Activated T-helper 17 cell treated with anti-CD3 and anti-CD28 coated beads, Interleukin-2, amount 50 U/mL, for 72 hours (primary cell): ENCODE measurements around the gene VAC14. TPM values are rescaled to one million over a fixed set of nuclear protein-coding genes. Genes with fewer than 3 reads are reported as not detected.

Experiments
- ATAC-seq: fragments of 150-1000 bp; cut with Tn5 transposase; replicated peaks from 2 replicates; pipeline ENCODE4 v1.10.0; 2021; ENCODE audit warnings: mild to moderate bottlenecking, moderate library complexity
- H3K27ac Mint-ChIP-seq: one replicate; pipeline ENCODE4 v1.8.0; 2022; ENCODE audit warnings: mixed read lengths
- H3K27me3 Mint-ChIP-seq: one replicate; pipeline ENCODE4 v1.8.0; 2022; ENCODE audit warnings: mixed read lengths
- H3K36me3 Mint-ChIP-seq: one replicate; pipeline ENCODE4 v1.8.0; 2022; ENCODE audit warnings: low read depth, mild to moderate bottlenecking, mixed read lengths
- H3K4me1 Mint-ChIP-seq: one replicate; pipeline ENCODE4 v1.8.0; 2022; ENCODE audit warnings: mixed read lengths
- H3K4me3 Mint-ChIP-seq: one replicate; pipeline ENCODE4 v1.8.0; 2022; ENCODE audit warnings: mild to moderate bottlenecking, mixed read lengths
- H3K9me3 Mint-ChIP-seq: one replicate; pipeline ENCODE4 v1.8.0; 2022; ENCODE audit warnings: mixed read lengths
- total RNA-seq, 2 donors: library from RNA; stranded (reverse); gene quantifications; one replicate each; pipeline ENCODE4 v1.2.3, GENCODE V29; 2022

Gene VAC14
- total RNA-seq, 2 donors from 2014 or later, result 22.4 to 34.9 TPM

DNA sequence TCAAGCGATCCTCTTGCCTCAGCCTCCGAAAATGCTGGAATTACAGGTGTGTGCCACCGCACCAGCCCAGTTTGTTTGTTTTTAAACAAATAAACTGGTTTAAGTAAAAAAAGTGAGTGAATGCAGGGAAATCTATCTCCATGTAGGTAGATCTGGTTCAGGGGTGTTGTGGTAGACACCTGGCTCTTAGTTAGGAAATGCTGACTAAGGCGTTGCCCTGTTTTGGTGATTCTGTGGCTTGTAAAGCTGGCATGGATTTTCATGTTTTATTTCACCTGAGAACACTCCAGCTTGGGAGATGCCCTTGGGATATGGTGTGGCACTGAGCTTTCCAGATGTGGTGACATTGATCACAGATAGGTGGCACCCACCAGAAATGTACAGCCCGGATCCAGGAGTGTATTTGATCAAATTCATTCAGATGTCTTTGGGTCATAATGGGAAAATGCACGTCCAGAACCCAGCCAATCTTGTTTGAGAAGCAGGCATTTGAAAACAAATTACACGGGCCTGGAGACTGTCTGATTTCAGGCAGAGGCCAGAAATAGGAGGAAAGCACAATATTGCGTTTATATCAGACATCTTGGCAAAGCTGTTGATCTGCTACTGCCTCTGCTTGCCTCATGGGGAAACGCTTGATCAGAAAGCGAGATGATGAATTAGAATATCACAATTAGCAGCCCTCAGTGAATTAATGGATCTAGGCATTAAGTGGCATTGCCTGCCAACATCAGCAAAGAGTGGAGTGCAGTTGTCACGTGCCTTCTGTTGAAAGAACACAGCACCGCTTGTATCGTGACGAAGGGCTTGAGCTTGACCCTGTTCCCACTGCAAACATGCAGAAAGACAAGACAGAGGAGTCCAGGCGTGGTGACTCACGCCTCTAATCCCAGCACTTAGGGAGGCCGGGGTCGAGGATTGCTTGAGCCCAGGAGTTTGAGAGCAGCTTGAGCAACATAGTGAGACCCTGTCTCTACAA is 161.9 kb downstream of the VAC14 start:
- H3K36me3 Mint-ChIP-seq, result no peaks in the 10 kb centered on the region
- H3K4me1 Mint-ChIP-seq, result no peaks in the 10 kb centered on the region
- no peak overlapping the region for H3K4me3 Mint-ChIP-seq
- no peak for ATAC-seq
- peaks cover 10% of the 10 kb centered on the region for H3K27me3 Mint-ChIP-seq
- no peaks in the 10 kb centered on the region for H3K9me3 Mint-ChIP-seq
- H3K27ac Mint-ChIP-seq, result no peak overlapping the region

Other genes with a start within 250 kb of the VAC14 start
- gene IL34, start 154.6 kb downstream of the VAC14 start, total RNA-seq, result not detected
- gene MTSS2, start 115.1 kb downstream of the VAC14 start, total RNA-seq, result under 1 TPM; 0.11 to 0.67 TPM